ENCODE results near the gene NDEL1.
A peak's percentile ranks its signal among the peaks of the same experiment; 100 is the strongest.

NDEL1 gene

GRCh38 chr17:8435245-8436168 is at the start of gene NDEL1:
Gene NDEL1 (plus strand): TSS chr17:8435884. CDS start chr17:8444272, 8,388 bp downstream.
- H3F3A ChIP-seq (ENCODE audit: control insufficient read depth, insufficient read depth): no peaks in the 10 kb centered on the region
- peaks cover 11% of the 10 kb centered on the region for H3K4me1 ChIP-seq (ENCODE audit: control insufficient read depth, low read length)
- H3K79me2 ChIP-seq (ENCODE audit: control insufficient read depth, low read length): peaks cover 47% of the 10 kb centered on the region
- TF ChIP-seq EZH2phosphoT487 (IDR thresholded peaks at IDR 0.05; ENCODE audit: borderline replicate concordance, low read length) (no peak), CTCF (IDR thresholded peaks at IDR 0.05; ENCODE audit: low read depth, low read length, poor library complexity, severe bottlenecking) (no peak)
- H4K20me1 ChIP-seq (ENCODE audit: control insufficient read depth, insufficient read depth, low read depth, low read length): peaks cover 3% of the 10 kb centered on the region; the same call in 1 of the 2 replicates
- H3K9me2 ChIP-seq (replicated peaks; ENCODE audit: control insufficient read depth, low read length): no peaks in the 10 kb centered on the region
- H3K4me3 ChIP-seq (ENCODE audit: low read length): peak within 1 kb of the TSS; percentile 87
- no peaks in the 10 kb centered on the region for H3K9me3 ChIP-seq (ENCODE audit: control insufficient read depth, insufficient read depth, low read length)
- peak within 1 kb of the TSS; percentile 87 for H3K4me2 ChIP-seq (ENCODE audit: low read length)
- no peaks in the 10 kb centered on the region for H3K27me3 ChIP-seq (ENCODE audit: control insufficient read depth, low read length)
- peak within 1 kb of the TSS; percentile 72 for H3K27ac ChIP-seq (ENCODE audit: low read depth, low read length)
- peaks cover 11% of the 10 kb centered on the region for H3K36me3 ChIP-seq (ENCODE audit: control insufficient read depth, low read length)

- Histone ChIP-seq H3K27me3 (ENCODE audit: control insufficient read depth, low read length) (no peaks in the 10 kb centered on the region), H4K20me1 (ENCODE audit: control insufficient read depth, insufficient read depth, low read depth, low read length) (peaks cover 7% of the 10 kb centered on the region; the same call in 1 of the 2 replicates), H3K9me3 (ENCODE audit: control insufficient read depth, insufficient read depth, low read length) (no peaks in the 10 kb centered on the region), H3K36me3 (ENCODE audit: control insufficient read depth, low read length) (peaks cover 10% of the 10 kb centered on the region), H3K27ac (ENCODE audit: low read depth, low read length) (no peak overlapping the region), H3K4me1 (ENCODE audit: control insufficient read depth, low read length) (peaks cover 15% of the 10 kb centered on the region), H3F3A (ENCODE audit: control insufficient read depth, insufficient read depth) (peaks cover 8% of the 10 kb centered on the region), H3K79me2 (ENCODE audit: control insufficient read depth, low read length) (peaks cover 32% of the 10 kb centered on the region), H3K4me2 (ENCODE audit: low read length) (no peak overlapping the region), H3K9me2 (replicated peaks; ENCODE audit: control insufficient read depth, low read length) (no peaks in the 10 kb centered on the region), H3K4me3 (ENCODE audit: low read length) (no peak overlapping the region)
- no peak for TF ChIP-seq CTCF (IDR thresholded peaks at IDR 0.05; ENCODE audit: low read depth, low read length, poor library complexity, severe bottlenecking)
- no peak for TF ChIP-seq EZH2phosphoT487 (IDR thresholded peaks at IDR 0.05; ENCODE audit: borderline replicate concordance, low read length)
These were observed 48.8 kb upstream of the NDEL1 start for GRCh38 chr17:8386841-8387240.

- Histone ChIP-seq H3K27me3 (ENCODE audit: control insufficient read depth, low read length) (no peaks in the 10 kb centered on the region), H3K27ac (ENCODE audit: low read depth, low read length) (no peak overlapping the region), H4K20me1 (ENCODE audit: control insufficient read depth, insufficient read depth, low read depth, low read length) (no peaks in the 10 kb centered on the region), H3K4me3 (ENCODE audit: low read length) (no peak overlapping the region), H3K79me2 (ENCODE audit: control insufficient read depth, low read length) (peaks cover 20% of the 10 kb centered on the region), H3K9me2 (replicated peaks; ENCODE audit: control insufficient read depth, low read length) (no peaks in the 10 kb centered on the region), H3K4me2 (ENCODE audit: low read length) (no peak overlapping the region), H3K36me3 (ENCODE audit: control insufficient read depth, low read length) (no peaks in the 10 kb centered on the region), H3F3A (ENCODE audit: control insufficient read depth, insufficient read depth) (no peaks in the 10 kb centered on the region), H3K9me3 (ENCODE audit: control insufficient read depth, insufficient read depth, low read length) (no peaks in the 10 kb centered on the region), H3K4me1 (ENCODE audit: control insufficient read depth, low read length) (peaks cover 14% of the 10 kb centered on the region)
- TF ChIP-seq EZH2phosphoT487 (IDR thresholded peaks at IDR 0.05; ENCODE audit: borderline replicate concordance, low read length) (no peak), CTCF (IDR thresholded peaks at IDR 0.05; ENCODE audit: low read depth, low read length, poor library complexity, severe bottlenecking) (no peak)
These were observed 47.6 kb upstream of the NDEL1 start for GRCh38 chr17:8387914-8388651.

Measured in DOHH2 (cell line).